Measurements from ENCODE around the gene NSUN7. TPM values are rescaled to one million over a fixed set of nuclear protein-coding genes. Genes with fewer than 3 reads are reported as not detected.
A peak's percentile ranks its signal among the peaks of the same experiment; 100 is the strongest.
"Not testable (repeated sequence)": the region's sequence is repeated elsewhere in the genome, so short reads cannot be mapped to it uniquely, and the experiment has no call there.

The NSUN7 gene
- total RNA-seq, 2 donors from 2014 or later: 14.3 to 35.3 TPM

DNA sequence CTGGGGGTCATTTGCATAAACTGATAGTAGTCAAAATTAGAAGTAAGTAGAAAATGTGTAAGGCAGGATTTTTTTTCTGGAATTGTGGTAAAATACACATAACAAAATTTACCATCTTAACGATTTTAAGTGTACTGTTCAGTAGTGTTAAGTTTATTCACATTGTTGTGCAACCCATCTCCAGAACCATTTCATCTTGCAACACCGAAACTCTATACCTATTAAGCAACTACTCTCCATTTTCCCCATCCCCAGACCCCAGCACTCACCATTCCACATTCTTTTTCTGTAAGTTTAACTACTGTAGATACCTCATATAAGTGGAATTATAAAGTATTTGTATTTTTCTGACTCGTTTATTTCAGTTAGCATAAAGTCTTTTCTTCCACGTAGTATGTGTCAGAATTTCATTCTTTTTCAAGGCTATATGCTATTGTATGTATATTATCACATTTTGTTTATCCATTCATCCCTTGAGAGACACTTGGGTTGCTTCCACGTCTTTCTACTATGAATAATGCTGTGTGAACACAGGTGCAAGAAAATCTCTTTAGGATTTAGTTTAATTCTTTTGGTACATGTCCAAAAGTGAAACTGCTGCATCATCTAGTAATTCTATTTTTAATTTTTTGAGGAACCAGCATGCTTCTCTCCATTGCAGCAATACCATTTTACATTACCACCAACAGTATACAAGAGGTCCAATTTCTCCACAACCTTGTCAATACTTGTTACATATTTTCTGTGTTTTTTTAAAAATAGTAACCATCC is 39.1 kb upstream of the NSUN7 start:
- intact Hi-C loops (cut with DNase I): no loop called here
- 33 to 48% methylated on average over 5 of the region's 5 CpGs for whole genome bisulfite sequencing, 2 donors
- no peak overlapping the region for H3K4me3 ChIP-seq
- DNase-seq (no peak), ATAC-seq (no peak)
- TF ChIP-seq POLR2A (IDR thresholded peaks at IDR 0.05): no peak
- TF ChIP-seq, protein P1, sequence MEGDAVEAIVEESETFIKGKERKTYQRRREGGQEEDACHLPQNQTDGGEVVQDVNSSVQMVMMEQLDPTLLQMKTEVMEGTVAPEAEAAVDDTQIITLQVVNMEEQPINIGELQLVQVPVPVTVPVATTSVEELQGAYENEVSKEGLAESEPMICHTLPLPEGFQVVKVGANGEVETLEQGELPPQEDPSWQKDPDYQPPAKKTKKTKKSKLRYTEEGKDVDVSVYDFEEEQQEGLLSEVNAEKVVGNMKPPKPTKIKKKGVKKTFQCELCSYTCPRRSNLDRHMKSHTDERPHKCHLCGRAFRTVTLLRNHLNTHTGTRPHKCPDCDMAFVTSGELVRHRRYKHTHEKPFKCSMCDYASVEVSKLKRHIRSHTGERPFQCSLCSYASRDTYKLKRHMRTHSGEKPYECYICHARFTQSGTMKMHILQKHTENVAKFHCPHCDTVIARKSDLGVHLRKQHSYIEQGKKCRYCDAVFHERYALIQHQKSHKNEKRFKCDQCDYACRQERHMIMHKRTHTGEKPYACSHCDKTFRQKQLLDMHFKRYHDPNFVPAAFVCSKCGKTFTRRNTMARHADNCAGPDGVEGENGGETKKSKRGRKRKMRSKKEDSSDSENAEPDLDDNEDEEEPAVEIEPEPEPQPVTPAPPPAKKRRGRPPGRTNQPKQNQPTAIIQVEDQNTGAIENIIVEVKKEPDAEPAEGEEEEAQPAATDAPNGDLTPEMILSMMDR (IDR thresholded peaks at IDR 0.05): no peak
- H3K36me3 ChIP-seq (replicated peaks in 1 of 2; ENCODE audit: insufficient read depth in 1 of 2, low read depth in 2 of 2): no peaks in the 10 kb centered on the region
- no peaks in the 10 kb centered on the region for H3K27me3 ChIP-seq
- no peaks in the 10 kb centered on the region for H3K9me3 ChIP-seq
- no peaks in the 10 kb centered on the region for H3K4me1 ChIP-seq
- H3K27ac ChIP-seq: no peak overlapping the region

DNA sequence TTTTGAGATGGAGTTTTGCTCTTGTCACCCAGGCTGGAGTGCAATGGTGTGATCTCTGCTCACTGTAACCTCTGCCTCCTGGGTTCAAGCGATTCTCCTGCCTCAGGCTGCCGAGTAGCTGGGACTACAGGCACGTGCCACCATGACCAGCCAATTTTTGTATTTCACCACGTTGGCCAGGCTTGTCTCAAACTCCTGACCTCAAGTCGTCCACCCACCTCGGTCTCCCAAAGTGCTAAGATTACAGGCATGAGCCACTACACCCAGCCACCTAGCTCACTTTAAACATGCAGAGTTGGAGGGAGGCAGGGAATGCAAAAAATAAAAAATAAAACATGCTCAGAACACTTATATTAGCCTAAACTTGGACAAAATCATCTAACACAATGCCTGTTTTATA is 36.8 kb upstream of the NSUN7 start:
- H3K36me3 ChIP-seq (replicated peaks in 1 of 2; ENCODE audit: insufficient read depth in 1 of 2, low read depth in 2 of 2); H3K4me3 ChIP-seq; ATAC-seq; intact Hi-C loops (cut with DNase I); H3K4me1 ChIP-seq; H3K9me3 ChIP-seq; DNase-seq; H3K27ac ChIP-seq; H3K27me3 ChIP-seq: not testable (repeated sequence)
- WGBS, 2 donors: 71 to 73% methylated on average over 6 of the region's 6 CpGs

DNA sequence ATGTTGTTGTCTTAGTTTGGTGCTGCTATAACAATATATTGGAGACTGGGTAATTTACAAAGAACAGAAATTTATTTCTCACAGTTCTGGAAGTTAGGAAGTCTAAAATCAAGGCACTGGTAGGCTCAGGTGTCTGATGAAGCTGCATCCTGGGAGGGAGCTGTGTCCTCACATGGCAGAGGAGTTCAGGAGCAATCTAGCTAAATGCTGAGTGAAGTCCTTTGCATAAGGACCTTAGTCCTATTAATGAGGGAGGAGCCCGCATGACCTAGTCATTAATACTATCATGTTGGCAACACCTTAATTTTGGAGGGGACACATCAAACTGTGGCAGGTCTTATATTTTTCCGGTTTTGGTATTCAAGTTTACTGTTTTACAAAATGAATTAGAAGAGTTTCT is 36.0 kb upstream of the NSUN7 start:
- TF ChIP-seq, protein P1 (IDR thresholded peaks at IDR 0.05): no peak
- no peak for TF ChIP-seq POLR2A (IDR thresholded peaks at IDR 0.05)
- peaks cover 7% of the 10 kb centered on the region for H3K4me1 ChIP-seq
- intact Hi-C loops (cut with DNase I): no loop called here
- DNase-seq (no peak), ATAC-seq (no peak)
- no peak overlapping the region for H3K27ac ChIP-seq
- WGBS, 2 donors: 85 to 94% methylated on average over 2 of the region's 2 CpGs
- H3K4me3 ChIP-seq: no peak overlapping the region
- no peaks in the 10 kb centered on the region for H3K27me3 ChIP-seq
- H3K9me3 ChIP-seq: no peaks in the 10 kb centered on the region
- no peaks in the 10 kb centered on the region for H3K36me3 ChIP-seq (replicated peaks in 1 of 2; ENCODE audit: insufficient read depth in 1 of 2, low read depth in 2 of 2)

DNA sequence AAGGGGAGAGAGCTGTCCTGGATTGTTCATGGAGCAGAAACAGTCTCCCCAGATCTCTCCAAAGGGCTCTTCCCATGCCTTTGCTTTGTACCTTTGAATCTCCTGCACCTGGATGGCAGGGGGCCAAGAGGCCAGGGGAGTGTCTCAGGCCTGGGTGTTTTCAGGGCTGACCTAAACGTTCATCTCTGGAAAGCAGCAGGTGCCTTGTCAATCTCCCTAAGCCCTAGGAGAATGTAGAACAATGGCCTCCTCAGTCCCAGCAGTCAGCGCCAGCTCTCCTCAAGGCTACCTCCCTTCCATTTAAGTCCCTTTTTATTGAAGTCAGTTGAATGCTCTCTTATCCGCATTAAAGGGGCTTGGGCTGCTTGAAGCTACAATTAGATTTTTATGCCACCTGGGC is 31.2 kb upstream of the NSUN7 start:
- Histone ChIP-seq H3K27me3 (no peaks in the 10 kb centered on the region), H3K4me1 (peaks cover 27% of the 10 kb centered on the region), H3K27ac (peak overlapping the region; percentile 2 to 74 (median 53)), H3K4me3 (no peak overlapping the region), H3K36me3 (replicated peaks in 1 of 2; ENCODE audit: insufficient read depth in 1 of 2, low read depth in 2 of 2) (no peaks in the 10 kb centered on the region), H3K9me3 (no peaks in the 10 kb centered on the region)
- 29 to 39% methylated on average over 3 of the region's 3 CpGs for WGBS, 2 donors
- DNase-seq (peak; percentile 42 to 68 (median 57)), ATAC-seq (peak; percentile 38)
- intact Hi-C loops (cut with DNase I): no loop called here
- TF ChIP-seq POLR2A (IDR thresholded peaks at IDR 0.05): no peak
- TF ChIP-seq, protein P1 (IDR thresholded peaks at IDR 0.05): no peak

DNA sequence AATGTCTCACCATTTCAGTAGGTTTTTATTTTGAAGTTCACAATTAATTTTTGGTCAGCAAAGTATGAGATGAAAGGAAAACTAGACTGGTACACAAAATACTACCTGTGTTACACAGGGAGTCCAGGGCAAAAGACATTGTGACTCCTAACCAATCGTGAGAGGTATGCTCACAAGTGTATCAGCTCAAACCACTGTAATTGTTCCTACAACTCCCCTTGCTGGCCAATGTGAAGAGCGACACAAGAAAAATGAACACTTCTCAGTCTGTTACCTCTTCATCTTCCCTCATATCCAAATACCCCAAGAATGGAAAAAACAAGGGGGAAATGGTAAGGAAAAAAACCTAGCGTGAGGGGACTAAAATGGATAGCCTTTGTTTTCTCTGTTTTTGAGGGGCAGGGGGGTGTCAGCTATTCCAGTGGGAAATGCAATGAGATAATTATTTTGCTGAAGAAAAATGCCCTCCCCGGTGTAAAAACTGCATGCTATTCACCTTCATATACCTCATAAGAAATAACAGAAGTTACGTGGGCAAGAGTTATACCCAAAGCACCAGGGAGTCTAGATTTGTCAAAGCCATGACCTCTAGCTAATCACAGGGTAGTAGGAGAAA is 30.6 kb upstream of the NSUN7 start:
- Histone ChIP-seq H3K27ac (peak overlapping the region; percentile 2 to 74 (median 53)), H3K27me3 (no peaks in the 10 kb centered on the region), H3K4me1 (peaks cover 27% of the 10 kb centered on the region), H3K36me3 (replicated peaks in 1 of 2; ENCODE audit: insufficient read depth in 1 of 2, low read depth in 2 of 2) (no peaks in the 10 kb centered on the region), H3K9me3 (no peaks in the 10 kb centered on the region), H3K4me3 (no peak overlapping the region)
- ATAC-seq (peak; percentile 79), DNase-seq (peak; percentile 25 to 65 (median 42))
- WGBS, 2 donors: 25 to 27% methylated on average over 5 of the region's 5 CpGs
- no peak for TF ChIP-seq POLR2A (IDR thresholded peaks at IDR 0.05)
- TF ChIP-seq, protein P1 (IDR thresholded peaks at IDR 0.05): peak; percentile 33 to 85 (median 78)
- intact Hi-C loops (cut with DNase I): no loop called here

Data from body of pancreas (tissue), 4 donors.